B cell (primary cell): Measurements from ENCODE around the gene COQ10A. TPM values are rescaled to one million over a fixed set of nuclear protein-coding genes. Genes with fewer than 3 reads are reported as not detected.

Experiments
- ATAC-seq: fragments of 200-7000 bp; cut with Tn5 transposase; one replicate; pipeline ENCODE4 v1.10.0; 2021; ENCODE audit warnings: low read depth, mild to moderate bottlenecking, moderate number of reproducible peaks, moderate library complexity
- CTCF ChIA-PET: fragments of 350-600 bp; sonication (Branson Sonifier 250); formaldehyde crosslinking; loops from one replicate; lab custom pipeline; 2021; ENCODE audit warnings: antibody characterized with exemption, inconsistent platforms; lab: Charles Lee
- POLR2A ChIA-PET: fragments of 350-600 bp; sonication (Branson Sonifier 250); formaldehyde crosslinking; loops from one replicate; lab custom pipeline; 2021; ENCODE audit warnings: antibody characterized with exemption; lab: Charles Lee
- DNase-seq: peaks from one replicate; pipeline ENCODE4 v3.0.0; 2013
- H2AFZ ChIP-seq: 2 replicates; pipeline ENCODE4 v1.6.1; 2012; ENCODE audit warnings: mild to moderate bottlenecking, low read depth, low read length; ENCODE audit not compliant: insufficient read depth, poor library complexity, severe bottlenecking
- H3K27ac ChIP-seq, 2 donors: 1 replicate in 1 of 2; 2 replicates in 1 of 2; pipeline ENCODE4 v1.5.1; 2012 to 2013; ENCODE audit warnings: low read length in 2 of 2, mild to moderate bottlenecking in 2 of 2, moderate library complexity in 1 of 2
- H3K27me3 ChIP-seq, 4 experiments: fragments of 200-600 bp in 1 of 4; sonication (generic) in 1 of 4; replicated peaks in 1 of 4; 1 replicate in 2 of 4; 2 replicates in 2 of 4; pipeline versions ENCODE4 v1.6.1 to v1.7.0; 2013 to 2016; ENCODE audit warnings: low read length in 3 of 4, mild to moderate bottlenecking in 2 of 4, mixed read lengths in 1 of 4, moderate library complexity in 1 of 4; ENCODE audit not compliant: insufficient read depth in 4 of 4, control insufficient read depth in 3 of 4; ENCODE audit errors: control extremely low read depth in 1 of 4
- H3K36me3 ChIP-seq, 2 experiments: replicated peaks in 1 of 2; 1 replicate in 1 of 2; 2 replicates in 1 of 2; pipeline versions ENCODE4 v1.6.1 to v1.7.1; 2013; ENCODE audit warnings: low read length in 1 of 2; ENCODE audit not compliant: insufficient read depth in 2 of 2, control insufficient read depth in 1 of 2; ENCODE audit errors: control extremely low read depth in 1 of 2, extremely low read depth in 1 of 2
- H3K4me1 ChIP-seq, 2 donors: fragments of 200-600 bp in 1 of 2; sonication (generic) in 1 of 2; 1 replicate in 1 of 2; 2 replicates in 1 of 2; pipeline versions ENCODE4 v1.5.1 to v1.6.1; 2013 to 2017; ENCODE audit warnings: low read length in 2 of 2; ENCODE audit not compliant: control insufficient read depth in 2 of 2, insufficient read depth in 2 of 2
- H3K4me2 ChIP-seq: replicated peaks from 2 replicates; pipeline ENCODE3; 2012; ENCODE audit warnings: mild to moderate bottlenecking, low read depth, low read length; ENCODE audit not compliant: poor library complexity, severe bottlenecking
- H3K4me3 ChIP-seq, 5 experiments: fragments of 200-600 bp in 1 of 5; sonication (generic) in 1 of 5; 1 replicate in 3 of 5; 2 replicates in 2 of 5; pipeline versions ENCODE4 v1.5.1 to v1.7.0; 2011 to 2016; ENCODE audit warnings: low read length in 4 of 5, mild to moderate bottlenecking in 4 of 5, low read depth in 2 of 5, control low read depth in 1 of 5, moderate library complexity in 1 of 5; ENCODE audit not compliant: insufficient read depth in 1 of 5; ENCODE audit errors: control extremely low read depth in 1 of 5, extremely low read depth in 1 of 5
- H3K79me2 ChIP-seq: fragments of 200-600 bp; sonication (generic); one replicate; pipeline ENCODE4 v1.6.0; 2016; ENCODE audit warnings: low read length; ENCODE audit not compliant: control insufficient read depth, insufficient read depth
- H3K9ac ChIP-seq: fragments of 200-600 bp; sonication (generic); 2 replicates; pipeline ENCODE4 v1.6.1; 2017; ENCODE audit warnings: mild to moderate bottlenecking, low read length, moderate library complexity
- H3K9me3 ChIP-seq, 3 donors: one replicate each; pipeline versions ENCODE4 v1.6.1 to v1.7.1; 2013; ENCODE audit warnings: low read length in 2 of 3; ENCODE audit not compliant: control insufficient read depth in 2 of 3, insufficient read depth in 1 of 3; ENCODE audit errors: control extremely low read depth in 1 of 3
- H4K20me1 ChIP-seq: 2 replicates; pipeline ENCODE4 v1.6.0; 2012; ENCODE audit warnings: mild to moderate bottlenecking, low read length; ENCODE audit not compliant: insufficient read depth, control insufficient read depth, poor library complexity, severe bottlenecking
- H3K27ac Mint-ChIP-seq: one replicate; pipeline ENCODE4 v1.8.0; 2021; ENCODE audit warnings: mixed read lengths
- H3K27me3 Mint-ChIP-seq: one replicate; pipeline ENCODE4 v1.8.0; 2021; ENCODE audit warnings: mixed read lengths
- H3K4me1 Mint-ChIP-seq: one replicate; pipeline ENCODE4 v1.8.0; 2021; ENCODE audit warnings: mixed read lengths
- H3K4me3 Mint-ChIP-seq: one replicate; pipeline ENCODE4 v1.8.0; 2021; ENCODE audit warnings: mixed read lengths
- H3K9me3 Mint-ChIP-seq: one replicate; pipeline ENCODE4 v1.8.0; 2022; ENCODE audit warnings: mixed read lengths; ENCODE audit not compliant: insufficient read depth
- CTCF ChIP-seq: fragments of 200-600 bp; IDR thresholded peaks from one replicate; pipeline ENCODE4 v1.8.0; 2022; ENCODE audit warnings: antibody characterized with exemption, mild to moderate bottlenecking
- EZH2 ChIP-seq: IDR thresholded peaks from 2 replicates; pipeline ENCODE4 v1.6.1; 2012; ENCODE audit warnings: borderline replicate concordance, low read depth, mild to moderate bottlenecking, moderate library complexity, low read length; ENCODE audit not compliant: insufficient read depth, poor library complexity, severe bottlenecking
- WGBS: methylation state at CpG from one replicate; pipeline ENCODE4 v1.1.5; 2013; ENCODE audit warnings: missing lambda C conversion rate; ENCODE audit not compliant: insufficient coverage; 5-methylcytosine and 5-hydroxymethylcytosine counted together
- intact Hi-C: fragments of 100-400 bp; cut with micrococcal nuclease; formaldehyde crosslinking; loops from one replicate; pipeline ENCODE4 v1.10.0; 2022
- polyA plus RNA-seq: library from polyadenylated mRNA; depleted of rRNA; stranded (reverse); fragments of >200 nt; gene quantifications from 2 replicates; pipeline ENCODE4 v1.2.3, GENCODE V29; 2012
- total RNA-seq, 2 donors: library from RNA; stranded (reverse); fragments of 120-200 nt in 1 of 2; gene quantifications; 1 replicate in 1 of 2; 2 replicates in 1 of 2; pipeline versions ENCODE4 v1.2.3 to v1.2.4, GENCODE V29; 2013 to 2022

COQ10A gene
- total and polyA plus RNA-seq, 2 donors (not counting 1 experiment from before 2014, with no cell fraction given), result 73.5 to 73.6 TPM

- intact Hi-C loops, result no loop called here
- Histone ChIP-seq H3K27ac (no peak overlapping the region), H4K20me1 (no peaks in the 10 kb centered on the region), H3K79me2 (no peaks in the 10 kb centered on the region), H3K9ac (no peak overlapping the region), H3K4me3 (no peak overlapping the region), H3K9me3 (no peaks in the 10 kb centered on the region), H2AFZ (no peak overlapping the region), H3K36me3 (peaks cover 0 to under 1% of the 10 kb centered on the region in 2 experiments), H3K27me3 (no peaks in the 10 kb centered on the region), H3K4me2 (no peak overlapping the region), H3K4me1 (no peaks in the 10 kb centered on the region)
- ChIA-PET CTCF (interaction anchor here (0.7 to 1.3 kb wide), 2 partner anchors 41 to 45 kb away, joined by 3 to 4 read pairs; partner anchors contain the start of gene SMARCC2), POLR2A (interaction anchor here (0.7 kb wide), 1 partner anchor 64 kb away, joined by 6 read pairs; no protein-coding TSS in a partner anchor)
- 95% methylated on average over 16 of the region's 16 CpGs for WGBS
- H3K4me1 Mint-ChIP-seq, result no peaks in the 10 kb centered on the region
- DNase-seq (no peak), ATAC-seq (no peak)
- no peak for TF ChIP-seq CTCF
- no peak for TF ChIP-seq EZH2
- H3K9me3 Mint-ChIP-seq, result no peaks in the 10 kb centered on the region
- H3K27me3 Mint-ChIP-seq, result no peaks in the 10 kb centered on the region
- no peak overlapping the region for H3K4me3 Mint-ChIP-seq
- no peak overlapping the region for H3K27ac Mint-ChIP-seq
Measured at GRCh38 chr12:56234746-56235436, 31.9 kb upstream of the COQ10A start.

DNA sequence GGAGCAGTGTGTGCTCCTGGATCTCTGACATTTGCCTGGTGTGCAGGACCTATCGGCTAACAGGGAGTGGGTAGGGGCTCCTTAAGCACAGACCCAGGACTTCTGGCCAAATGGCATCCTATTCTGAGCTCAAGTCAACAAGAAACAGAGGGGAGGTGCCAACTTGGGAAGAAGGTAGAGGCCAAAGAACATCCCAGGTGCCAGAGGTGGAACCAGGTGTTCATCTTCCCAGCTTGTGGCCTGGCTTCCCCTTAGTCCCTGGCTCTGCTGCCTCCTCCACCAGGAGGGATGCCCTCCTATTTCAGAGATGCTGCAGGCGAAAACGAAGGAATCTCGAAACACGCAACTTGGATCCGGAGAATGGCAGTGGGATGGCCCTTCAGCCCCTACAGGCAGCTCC is 30.7 kb upstream of the COQ10A start:
- no peaks in the 10 kb centered on the region for H3K27me3 ChIP-seq
- Mint-ChIP-seq H3K4me3 (no peak overlapping the region), H3K4me1 (no peaks in the 10 kb centered on the region), H3K9me3 (no peaks in the 10 kb centered on the region), H3K27me3 (no peaks in the 10 kb centered on the region), H3K27ac (no peak overlapping the region)
- H3K27ac ChIP-seq, result no peak overlapping the region
- no peaks in the 10 kb centered on the region for H3K79me2 ChIP-seq
- no peaks in the 10 kb centered on the region for H4K20me1 ChIP-seq
- intact Hi-C loops, result no loop called here
- no peak overlapping the region for H3K9ac ChIP-seq
- POLR2A ChIA-PET, result no interaction called here
- CTCF ChIA-PET, result interaction anchor here (0.6 to 1.3 kb wide), 2 partner anchors 16 to 47 kb away, joined by 3 to 4 read pairs; partner anchors contain the start of gene SMARCC2
- no peaks in the 10 kb centered on the region for H3K4me1 ChIP-seq
- no peak overlapping the region for H2AFZ ChIP-seq
- ATAC-seq (no peak), DNase-seq (no peak)
- peaks cover 0 to 12% of the 10 kb centered on the region in 2 experiments for H3K36me3 ChIP-seq
- 93% methylated on average over 6 of the region's 6 CpGs for WGBS
- no peaks in the 10 kb centered on the region for H3K9me3 ChIP-seq
- H3K4me3 ChIP-seq, result no peak overlapping the region
- no peak overlapping the region for H3K4me2 ChIP-seq
- no peak for TF ChIP-seq CTCF
- no peak for TF ChIP-seq EZH2
